Measurements from ENCODE around the gene RPA1.

- TF ChIP-seq CTCF (IDR thresholded peaks at IDR 0.05; ENCODE audit: poor library complexity) (no peak), EZH2 (IDR thresholded peaks at IDR 0.05; ENCODE audit: borderline replicate concordance) (no peak), EZH2phosphoT487 (IDR thresholded peaks at IDR 0.05; ENCODE audit: low read depth, severe bottlenecking, unreplicated experiment) (no peak)
These were observed 107.7 kb downstream of the RPA1 start for GRCh38 chr17:1937461-1937860.
